ENCODE measurements around the gene CACNB3. TPM values are rescaled to one million over a fixed set of nuclear protein-coding genes. Genes with fewer than 3 reads are reported as not detected.

CACNB3 gene
- total and polyA plus RNA-seq, 2 of the 13 experiments (the other 11 are each of a cell fraction or from before 2014, with no cell fraction given), result 0.29 to 0.54 TPM

DNA sequence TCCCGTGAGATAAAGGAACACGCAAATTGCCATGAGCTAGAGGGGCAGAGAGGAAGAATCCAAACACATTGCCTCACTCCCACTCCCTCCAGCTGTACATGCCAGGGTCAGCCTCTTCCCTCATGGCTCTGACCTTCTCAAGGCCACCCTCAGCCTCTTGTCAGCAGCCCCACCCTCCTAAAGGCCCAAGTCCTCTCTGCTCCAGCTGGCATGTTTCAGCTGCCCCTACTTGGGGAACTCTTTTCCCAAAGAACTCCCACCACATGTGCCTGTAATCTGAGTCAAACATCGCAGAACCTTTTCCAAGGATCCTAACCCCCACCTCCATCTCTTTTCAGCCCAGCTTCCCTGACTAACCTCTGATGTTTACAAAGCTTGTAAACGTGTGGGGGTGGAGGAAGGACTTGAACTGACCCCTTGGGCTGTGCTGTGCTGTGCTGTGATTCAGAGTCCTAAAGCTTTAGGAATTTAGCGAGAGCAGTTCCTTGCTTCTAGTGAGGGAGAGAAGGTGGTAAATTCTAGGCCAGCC, 7.3 kb upstream of the CACNB3 start (continued):
- TF ChIP-seq SMAD9 (CRISPR knock-in tag; IDR thresholded peaks at IDR 0.05) (no peak), NR2C2 (CRISPR knock-in tag; IDR thresholded peaks at IDR 0.05; ENCODE audit: borderline replicate concordance) (0 out of 2 replicates have a peak, but pooled peaks have one; percentile 15), ZNF24 (IDR thresholded peaks at IDR 0.05) (no peak), MED13 (CRISPR knock-in tag; IDR thresholded peaks at IDR 0.05) (no peak), MED1 (CRISPR knock-in tag; IDR thresholded peaks at IDR 0.05) (peak; percentile 43), IKZF1 (IDR thresholded peaks at IDR 0.05) (no peak), SIX1 (CRISPR knock-in tag; IDR thresholded peaks at IDR 0.05; ENCODE audit: borderline replicate concordance) (no peak), REPIN1 (CRISPR knock-in tag; IDR thresholded peaks at IDR 0.05; ENCODE audit: borderline replicate concordance, low read depth) (no peak), ZBTB20 (CRISPR knock-in tag; IDR thresholded peaks at IDR 0.05; ENCODE audit: borderline replicate concordance, low read depth) (no peak), KDM3A (CRISPR knock-in tag; IDR thresholded peaks at IDR 0.05; ENCODE audit: low read depth) (no peak), RFXANK (CRISPR knock-in tag; IDR thresholded peaks at IDR 0.05) (no peak), ZNF572 (CRISPR knock-in tag; IDR thresholded peaks at IDR 0.05) (no peak), TEAD3 (CRISPR knock-in tag; optimal IDR thresholded peaks at IDR 0.05; ENCODE audit: borderline replicate concordance) (peak; percentile 78), HDAC6 (IDR thresholded peaks at IDR 0.05; ENCODE audit: low read depth, low read length) (no peak)
- TF ChIP-seq, protein P1, sequence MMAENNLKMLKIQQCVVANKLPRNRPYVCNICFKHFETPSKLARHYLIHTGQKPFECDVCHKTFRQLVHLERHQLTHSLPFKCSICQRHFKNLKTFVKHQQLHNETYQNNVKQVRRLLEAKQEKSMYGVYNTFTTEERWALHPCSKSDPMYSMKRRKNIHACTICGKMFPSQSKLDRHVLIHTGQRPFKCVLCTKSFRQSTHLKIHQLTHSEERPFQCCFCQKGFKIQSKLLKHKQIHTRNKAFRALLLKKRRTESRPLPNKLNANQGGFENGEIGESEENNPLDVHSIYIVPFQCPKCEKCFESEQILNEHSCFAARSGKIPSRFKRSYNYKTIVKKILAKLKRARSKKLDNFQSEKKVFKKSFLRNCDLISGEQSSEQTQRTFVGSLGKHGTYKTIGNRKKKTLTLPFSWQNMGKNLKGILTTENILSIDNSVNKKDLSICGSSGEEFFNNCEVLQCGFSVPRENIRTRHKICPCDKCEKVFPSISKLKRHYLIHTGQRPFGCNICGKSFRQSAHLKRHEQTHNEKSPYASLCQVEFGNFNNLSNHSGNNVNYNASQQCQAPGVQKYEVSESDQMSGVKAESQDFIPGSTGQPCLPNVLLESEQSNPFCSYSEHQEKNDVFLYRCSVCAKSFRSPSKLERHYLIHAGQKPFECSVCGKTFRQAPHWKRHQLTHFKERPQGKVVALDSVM (CRISPR knock-in tag; IDR thresholded peaks at IDR 0.05), result no peak; the same call in 1 of the 2 replicates
- TF ChIP-seq, protein P2, sequence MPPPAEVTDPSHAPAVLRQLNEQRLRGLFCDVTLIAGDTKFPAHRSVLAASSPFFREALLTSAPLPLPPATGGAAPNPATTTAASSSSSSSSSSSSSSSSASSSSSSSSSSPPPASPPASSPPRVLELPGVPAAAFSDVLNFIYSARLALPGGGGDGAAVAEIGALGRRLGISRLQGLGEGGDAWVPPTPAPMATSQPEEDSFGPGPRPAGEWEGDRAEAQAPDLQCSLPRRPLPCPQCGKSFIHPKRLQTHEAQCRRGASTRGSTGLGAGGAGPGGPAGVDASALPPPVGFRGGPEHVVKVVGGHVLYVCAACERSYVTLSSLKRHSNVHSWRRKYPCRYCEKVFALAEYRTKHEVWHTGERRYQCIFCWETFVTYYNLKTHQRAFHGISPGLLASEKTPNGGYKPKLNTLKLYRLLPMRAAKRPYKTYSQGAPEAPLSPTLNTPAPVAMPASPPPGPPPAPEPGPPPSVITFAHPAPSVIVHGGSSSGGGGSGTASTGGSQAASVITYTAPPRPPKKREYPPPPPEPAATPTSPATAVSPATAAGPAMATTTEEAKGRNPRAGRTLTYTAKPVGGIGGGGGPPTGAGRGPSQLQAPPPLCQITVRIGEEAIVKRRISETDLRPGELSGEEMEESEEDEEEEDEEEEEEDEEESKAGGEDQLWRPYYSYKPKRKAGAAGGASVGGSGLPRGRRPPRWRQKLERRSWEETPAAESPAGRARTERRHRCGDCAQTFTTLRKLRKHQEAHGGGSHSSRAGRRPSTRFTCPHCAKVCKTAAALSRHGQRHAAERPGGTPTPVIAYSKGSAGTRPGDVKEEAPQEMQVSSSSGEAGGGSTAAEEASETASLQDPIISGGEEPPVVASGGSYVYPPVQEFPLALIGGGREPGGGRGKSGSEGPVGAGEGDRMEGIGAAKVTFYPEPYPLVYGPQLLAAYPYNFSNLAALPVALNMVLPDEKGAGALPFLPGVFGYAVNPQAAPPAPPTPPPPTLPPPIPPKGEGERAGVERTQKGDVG (CRISPR knock-in tag; IDR thresholded peaks at IDR 0.05; ENCODE audit: borderline replicate concordance), result no peak
- TF ChIP-seq, protein P3, sequence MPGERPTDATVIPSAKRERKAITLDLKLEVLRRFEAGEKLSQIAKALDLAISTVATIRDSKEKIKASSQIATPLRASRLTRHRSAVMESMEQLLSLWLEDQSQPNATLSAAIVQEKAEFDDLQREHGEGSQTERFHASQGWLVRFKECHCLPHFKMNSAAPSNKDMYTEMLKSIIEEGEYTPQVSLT (CRISPR knock-in tag; IDR thresholded peaks at IDR 0.05; ENCODE audit: borderline replicate concordance, low read depth), result no peak
- TF ChIP-seq, protein P4, sequence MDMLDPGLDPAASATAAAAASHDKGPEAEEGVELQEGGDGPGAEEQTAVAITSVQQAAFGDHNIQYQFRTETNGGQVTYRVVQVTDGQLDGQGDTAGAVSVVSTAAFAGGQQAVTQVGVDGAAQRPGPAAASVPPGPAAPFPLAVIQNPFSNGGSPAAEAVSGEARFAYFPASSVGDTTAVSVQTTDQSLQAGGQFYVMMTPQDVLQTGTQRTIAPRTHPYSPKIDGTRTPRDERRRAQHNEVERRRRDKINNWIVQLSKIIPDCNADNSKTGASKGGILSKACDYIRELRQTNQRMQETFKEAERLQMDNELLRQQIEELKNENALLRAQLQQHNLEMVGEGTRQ (IDR thresholded peaks at IDR 0.05; ENCODE audit: low read depth, low read length), result no peak
- TF ChIP-seq, protein P4 (CRISPR knock-in tag; IDR thresholded peaks at IDR 0.05; ENCODE audit: borderline replicate concordance), result no peak
- TF ChIP-seq, protein P5, sequence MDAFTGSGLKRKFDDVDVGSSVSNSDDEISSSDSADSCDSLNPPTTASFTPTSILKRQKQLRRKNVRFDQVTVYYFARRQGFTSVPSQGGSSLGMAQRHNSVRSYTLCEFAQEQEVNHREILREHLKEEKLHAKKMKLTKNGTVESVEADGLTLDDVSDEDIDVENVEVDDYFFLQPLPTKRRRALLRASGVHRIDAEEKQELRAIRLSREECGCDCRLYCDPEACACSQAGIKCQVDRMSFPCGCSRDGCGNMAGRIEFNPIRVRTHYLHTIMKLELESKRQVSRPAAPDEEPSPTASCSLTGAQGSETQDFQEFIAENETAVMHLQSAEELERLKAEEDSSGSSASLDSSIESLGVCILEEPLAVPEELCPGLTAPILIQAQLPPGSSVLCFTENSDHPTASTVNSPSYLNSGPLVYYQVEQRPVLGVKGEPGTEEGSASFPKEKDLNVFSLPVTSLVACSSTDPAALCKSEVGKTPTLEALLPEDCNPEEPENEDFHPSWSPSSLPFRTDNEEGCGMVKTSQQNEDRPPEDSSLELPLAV (CRISPR knock-in tag; conservative IDR thresholded peaks at IDR 0.05; ENCODE audit: low read depth), result no peak
